DND-41 (cell line): Measurements from ENCODE around the gene CFAP90.

Experiments used
- CTCF ChIP-seq: IDR thresholded peaks from 2 replicates; pipeline ENCODE4 v1.5.1; 2012; ENCODE audit warnings: borderline replicate concordance, low read length, moderate library complexity, mild to moderate bottlenecking; ENCODE audit not compliant: poor library complexity, severe bottlenecking; ENCODE audit errors: extremely low read depth
- EZH2 ChIP-seq: IDR thresholded peaks from 3 replicates; pipeline ENCODE4 v1.6.1; 2012; ENCODE audit warnings: borderline replicate concordance, low read depth, mild to moderate bottlenecking, moderate library complexity, low read length, inconsistent platforms; ENCODE audit not compliant: severe bottlenecking

- TF ChIP-seq CTCF (no peak), EZH2 (no peak)
Observed at GRCh38 chr5:7872517-7873130, 21.7 kb upstream of the CFAP90 start.
